OCI-LY1 (cell line): ENCODE results near the gene FAM20C.

Experiments
- H2AFZ ChIP-seq: fragments of 200-600 bp; sonication (generic), shearing (Covaris generic); 2 replicates; pipeline ENCODE4 v1.6.0; 2014; ENCODE audit warnings: antibody characterized with exemption, mild to moderate bottlenecking, low read length
- H3F3A ChIP-seq: fragments of 200-600 bp; sonication (generic), shearing (Covaris generic); 2 replicates; pipeline ENCODE4 v1.6.0; 2014; ENCODE audit warnings: mild to moderate bottlenecking, antibody characterized with exemption, low read length, moderate library complexity; ENCODE audit not compliant: insufficient read depth
- H3K27ac ChIP-seq: fragments of 200-600 bp; sonication (generic); 2 replicates; pipeline ENCODE4 v1.5.1; 2014; ENCODE audit warnings: low read length, mixed run types, mild to moderate bottlenecking, low read depth; ENCODE audit not compliant: poor library complexity, severe bottlenecking
- H3K27me3 ChIP-seq: fragments of 200-600 bp; sonication (generic); 2 replicates; pipeline ENCODE4 v1.6.0; 2014; ENCODE audit warnings: antibody characterized with exemption, mild to moderate bottlenecking, low read length, moderate library complexity; ENCODE audit not compliant: insufficient read depth
- H3K36me3 ChIP-seq: fragments of 200-600 bp; sonication (generic); 2 replicates; pipeline ENCODE4 v1.6.1; 2014; ENCODE audit warnings: mild to moderate bottlenecking, antibody characterized with exemption, low read length, moderate library complexity, mixed read lengths; ENCODE audit not compliant: insufficient read depth
- H3K4me1 ChIP-seq: fragments of 200-600 bp; sonication (generic); 2 replicates; pipeline ENCODE4 v1.5.1; 2014; ENCODE audit warnings: mild to moderate bottlenecking, low read length, moderate library complexity; ENCODE audit not compliant: insufficient read depth, severe bottlenecking
- H3K4me2 ChIP-seq: fragments of 200-600 bp; sonication (generic), shearing (Covaris generic); 2 replicates; pipeline ENCODE4 v1.6.1; 2014; ENCODE audit warnings: low read length
- H3K4me3 ChIP-seq: fragments of 200-600 bp; sonication (generic); 2 replicates; pipeline ENCODE4 v1.5.1; 2014; ENCODE audit warnings: low read length, low read depth, mild to moderate bottlenecking, mixed read lengths; ENCODE audit not compliant: poor library complexity, severe bottlenecking
- H3K79me2 ChIP-seq: fragments of 200-600 bp; shearing (Covaris generic); 2 replicates; pipeline ENCODE4 v1.6.1; 2016; ENCODE audit warnings: mixed run types, low read length, mixed read lengths; ENCODE audit not compliant: insufficient read depth
- H3K9ac ChIP-seq: fragments of 200-600 bp; sonication (generic), shearing (Covaris generic); 2 replicates; pipeline ENCODE4 v1.6.1; 2014; ENCODE audit warnings: mild to moderate bottlenecking, low read length, mixed read lengths
- H3K9me2 ChIP-seq: fragments of 200-600 bp; sonication (generic), shearing (Covaris generic); 2 replicates; pipeline ENCODE4 v1.6.1; 2014; ENCODE audit warnings: low read depth, mild to moderate bottlenecking, low read length, mixed read lengths
- H3K9me3 ChIP-seq: fragments of 200-600 bp; shearing (Covaris generic); 2 replicates; pipeline ENCODE4 v1.6.1; 2014; ENCODE audit warnings: low read length, mixed read lengths
- H4K20me1 ChIP-seq: fragments of 200-600 bp; sonication (generic), shearing (Covaris generic); 2 replicates; pipeline ENCODE4 v1.6.0; 2016; ENCODE audit warnings: mild to moderate bottlenecking, low read length; ENCODE audit not compliant: insufficient read depth
- CTCF ChIP-seq: fragments of 200-600 bp; sonication (generic), shearing (Covaris generic); IDR thresholded peaks from 2 replicates; pipeline ENCODE4 v1.5.1; 2017; ENCODE audit warnings: mild to moderate bottlenecking, antibody characterized with exemption, low read length, moderate library complexity, mixed read lengths
- EZH2 ChIP-seq: fragments of 200-600 bp; sonication (generic), shearing (Covaris generic); IDR thresholded peaks from 2 replicates; pipeline ENCODE4 v1.8.0; 2017; ENCODE audit warnings: borderline replicate concordance, mixed run types, mild to moderate bottlenecking, antibody characterized with exemption, low read length, moderate library complexity, mixed read lengths

Gene FAM20C

GRCh38 chr7:273327-273726 lies 81.0 kb downstream of the FAM20C start:
- H3K36me3 ChIP-seq = no peaks in the 10 kb centered on the region; the same call in 1 of the 2 replicates
- H3K9me3 ChIP-seq = 0 out of 2 replicates have a peak, but pooled peaks cover 4% of the 10 kb centered on the region
- H3K9me2 ChIP-seq = no peaks in the 10 kb centered on the region
- no peaks in the 10 kb centered on the region; the same call in 1 of the 2 replicates for H3K27me3 ChIP-seq
- TF ChIP-seq CTCF (no peak), EZH2 (no peak)
- H3F3A ChIP-seq = no peaks in the 10 kb centered on the region
- H3K4me3 ChIP-seq = no peak overlapping the region
- no peak overlapping the region for H3K27ac ChIP-seq
- no peak overlapping the region for H3K4me2 ChIP-seq
- no peaks in the 10 kb centered on the region for H3K4me1 ChIP-seq
- no peak overlapping the region for H3K9ac ChIP-seq
- H4K20me1 ChIP-seq = no peaks in the 10 kb centered on the region
- H3K79me2 ChIP-seq = no peaks in the 10 kb centered on the region
- H2AFZ ChIP-seq = no peak overlapping the region

GRCh38 chr7:274266-274665 lies 81.9 kb downstream of the FAM20C start:
- Histone ChIP-seq H3K9ac (no peak overlapping the region), H3K27ac (no peak overlapping the region), H3K27me3 (no peaks in the 10 kb centered on the region; the same call in 1 of the 2 replicates), H3F3A (no peaks in the 10 kb centered on the region), H3K36me3 (no peaks in the 10 kb centered on the region; the same call in 1 of the 2 replicates), H2AFZ (no peak overlapping the region), H3K4me1 (no peaks in the 10 kb centered on the region), H3K4me3 (no peak overlapping the region), H3K9me2 (no peaks in the 10 kb centered on the region), H3K4me2 (no peak overlapping the region), H3K79me2 (no peaks in the 10 kb centered on the region), H4K20me1 (no peaks in the 10 kb centered on the region), H3K9me3 (0 out of 2 replicates have a peak, but pooled peaks cover 4% of the 10 kb centered on the region)
- TF ChIP-seq EZH2 = no peak

GRCh38 chr7:276230-276835 lies 84.0 kb downstream of the FAM20C start:
- Histone ChIP-seq H4K20me1 (no peaks in the 10 kb centered on the region), H3K27ac (no peak overlapping the region), H3K79me2 (no peaks in the 10 kb centered on the region), H3K4me2 (no peak overlapping the region), H2AFZ (no peak overlapping the region), H3K9me3 (0 out of 2 replicates have a peak, but pooled peaks cover 4% of the 10 kb centered on the region), H3F3A (no peaks in the 10 kb centered on the region), H3K4me3 (no peak overlapping the region), H3K27me3 (peaks cover 5% of the 10 kb centered on the region; the same call in 1 of the 2 replicates), H3K9ac (no peak overlapping the region), H3K4me1 (no peaks in the 10 kb centered on the region), H3K36me3 (no peaks in the 10 kb centered on the region; the same call in 1 of the 2 replicates), H3K9me2 (no peaks in the 10 kb centered on the region)
- TF ChIP-seq CTCF (no peak), EZH2 (no peak)

GRCh38 chr7:277228-277627 lies 84.9 kb downstream of the FAM20C start:
- no peaks in the 10 kb centered on the region for H4K20me1 ChIP-seq
- no peak overlapping the region for H3K4me2 ChIP-seq
- H3K4me3 ChIP-seq = no peak overlapping the region
- TF ChIP-seq CTCF (no peak), EZH2 (no peak)
- no peak overlapping the region for H2AFZ ChIP-seq
- no peaks in the 10 kb centered on the region; the same call in 1 of the 2 replicates for H3K36me3 ChIP-seq
- H3K27ac ChIP-seq = no peak overlapping the region
- no peak overlapping the region for H3K9ac ChIP-seq
- H3F3A ChIP-seq = no peaks in the 10 kb centered on the region
- 0 out of 2 replicates have a peak, but pooled peaks cover 4% of the 10 kb centered on the region for H3K9me3 ChIP-seq
- peaks cover 5% of the 10 kb centered on the region; the same call in 1 of the 2 replicates for H3K27me3 ChIP-seq
- no peaks in the 10 kb centered on the region for H3K4me1 ChIP-seq
- no peaks in the 10 kb centered on the region for H3K79me2 ChIP-seq
- no peaks in the 10 kb centered on the region for H3K9me2 ChIP-seq
